Measurements from ENCODE around the gene OR2A14. TPM values are rescaled to one million over a fixed set of nuclear protein-coding genes. Genes with fewer than 3 reads are reported as not detected.

Gene OR2A14
- total and polyA plus RNA-seq, 2 experiments from 2014 or later = 0.27 TPM; not detected in 1

DNA sequence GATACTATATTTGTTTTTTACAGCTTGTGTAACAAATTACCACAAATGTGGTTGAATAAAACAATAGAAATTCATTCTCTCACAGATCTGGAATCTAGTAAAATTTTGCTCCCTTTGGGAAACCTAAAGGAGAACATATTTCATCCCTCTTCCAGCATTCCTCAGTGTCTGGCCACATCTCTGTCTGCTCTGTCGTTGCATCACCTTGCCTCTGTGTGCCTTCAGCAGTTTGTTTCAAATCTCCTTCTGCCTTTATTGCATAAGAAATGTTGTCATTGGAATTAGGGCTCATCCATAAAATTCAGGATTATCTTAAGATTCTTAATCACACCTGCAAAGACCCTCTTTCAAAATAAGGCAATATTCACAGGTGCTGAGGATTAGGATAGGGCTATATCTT is 14.5 kb downstream of the OR2A14 start:
- Histone ChIP-seq H3K9me2 (replicated peaks; ENCODE audit: insufficient read depth) (no peaks in the 10 kb centered on the region), H3K4me3 (no peak overlapping the region), H3K27me3 (no peaks in the 10 kb centered on the region), H2AFZ (no peak overlapping the region), H3K27ac (no peak overlapping the region), H3K4me2 (no peak overlapping the region), H3K9me3 (ENCODE audit: low read depth) (no peaks in the 10 kb centered on the region), H3K79me2 (no peaks in the 10 kb centered on the region), H3K36me3 (replicated peaks; ENCODE audit: insufficient read depth, low read depth) (no peaks in the 10 kb centered on the region), H3K4me1 (ENCODE audit: insufficient read depth) (no peaks in the 10 kb centered on the region), H4K20me1 (ENCODE audit: insufficient read depth, poor library complexity, severe bottlenecking) (no peaks in the 10 kb centered on the region)
- TF ChIP-seq, protein P1, sequence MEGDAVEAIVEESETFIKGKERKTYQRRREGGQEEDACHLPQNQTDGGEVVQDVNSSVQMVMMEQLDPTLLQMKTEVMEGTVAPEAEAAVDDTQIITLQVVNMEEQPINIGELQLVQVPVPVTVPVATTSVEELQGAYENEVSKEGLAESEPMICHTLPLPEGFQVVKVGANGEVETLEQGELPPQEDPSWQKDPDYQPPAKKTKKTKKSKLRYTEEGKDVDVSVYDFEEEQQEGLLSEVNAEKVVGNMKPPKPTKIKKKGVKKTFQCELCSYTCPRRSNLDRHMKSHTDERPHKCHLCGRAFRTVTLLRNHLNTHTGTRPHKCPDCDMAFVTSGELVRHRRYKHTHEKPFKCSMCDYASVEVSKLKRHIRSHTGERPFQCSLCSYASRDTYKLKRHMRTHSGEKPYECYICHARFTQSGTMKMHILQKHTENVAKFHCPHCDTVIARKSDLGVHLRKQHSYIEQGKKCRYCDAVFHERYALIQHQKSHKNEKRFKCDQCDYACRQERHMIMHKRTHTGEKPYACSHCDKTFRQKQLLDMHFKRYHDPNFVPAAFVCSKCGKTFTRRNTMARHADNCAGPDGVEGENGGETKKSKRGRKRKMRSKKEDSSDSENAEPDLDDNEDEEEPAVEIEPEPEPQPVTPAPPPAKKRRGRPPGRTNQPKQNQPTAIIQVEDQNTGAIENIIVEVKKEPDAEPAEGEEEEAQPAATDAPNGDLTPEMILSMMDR (IDR thresholded peaks at IDR 0.05; ENCODE audit: poor library complexity) = no peak
- no peak for TF ChIP-seq EZH2phosphoT487 (IDR thresholded peaks at IDR 0.05; ENCODE audit: low read depth, severe bottlenecking, unreplicated experiment)
- no peak for TF ChIP-seq EZH2 (IDR thresholded peaks at IDR 0.05; ENCODE audit: borderline replicate concordance)
- DNase-seq (ENCODE audit: low spot score) = no peak
- 41% methylated on average over 1 of the region's 1 CpG for WGBS (ENCODE audit: low lambda C conversion rate, missing lambda C conversion rate)

DNA sequence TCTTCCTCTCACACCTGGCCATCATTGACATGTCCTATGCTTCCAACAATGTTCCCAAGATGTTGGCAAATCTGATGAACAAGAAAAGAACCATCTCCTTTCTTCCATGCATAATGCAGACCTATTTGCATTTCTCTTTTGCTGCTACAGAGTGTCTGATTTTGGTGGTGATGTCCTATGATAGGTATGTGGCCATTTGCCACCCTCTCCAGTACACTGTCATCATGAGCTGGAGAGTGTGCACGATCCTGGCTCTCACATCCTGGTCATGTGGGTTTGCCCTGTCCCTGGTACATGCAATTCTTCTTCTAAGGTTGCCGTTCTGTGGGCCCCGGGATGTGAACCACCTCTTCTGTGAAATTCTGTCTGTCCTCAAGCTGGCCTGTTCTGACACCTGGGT is 19.2 kb downstream of the OR2A14 start:
- WGBS (ENCODE audit: low lambda C conversion rate, missing lambda C conversion rate) = 91% methylated on average over 3 of the region's 3 CpGs
- H3K4me3 ChIP-seq = no peak overlapping the region
- TF ChIP-seq, protein P1 (IDR thresholded peaks at IDR 0.05; ENCODE audit: poor library complexity) = no peak
- TF ChIP-seq EZH2 (IDR thresholded peaks at IDR 0.05; ENCODE audit: borderline replicate concordance) (no peak), EZH2phosphoT487 (IDR thresholded peaks at IDR 0.05; ENCODE audit: low read depth, severe bottlenecking, unreplicated experiment) (no peak)
- no peaks in the 10 kb centered on the region for H3K9me3 ChIP-seq (ENCODE audit: low read depth)
- H4K20me1 ChIP-seq (ENCODE audit: insufficient read depth, poor library complexity, severe bottlenecking) = no peaks in the 10 kb centered on the region
- H3K79me2 ChIP-seq = no peaks in the 10 kb centered on the region
- no peaks in the 10 kb centered on the region for H3K36me3 ChIP-seq (replicated peaks; ENCODE audit: insufficient read depth, low read depth)
- H3K27me3 ChIP-seq = no peaks in the 10 kb centered on the region
- no peaks in the 10 kb centered on the region for H3K9me2 ChIP-seq (replicated peaks; ENCODE audit: insufficient read depth)
- H3K4me2 ChIP-seq = no peak overlapping the region
- H3K4me1 ChIP-seq (ENCODE audit: insufficient read depth) = no peaks in the 10 kb centered on the region
- no peak overlapping the region for H3K27ac ChIP-seq
- H2AFZ ChIP-seq = no peak overlapping the region
- DNase-seq (ENCODE audit: low spot score) = no peak

GRCh38 chr7:144144426-144144825 is 21.4 kb downstream of the OR2A14 start:
- H3K9me2 ChIP-seq (replicated peaks; ENCODE audit: insufficient read depth) = no peaks in the 10 kb centered on the region
- TF ChIP-seq EZH2phosphoT487 (IDR thresholded peaks at IDR 0.05; ENCODE audit: low read depth, severe bottlenecking, unreplicated experiment) (no peak), EZH2 (IDR thresholded peaks at IDR 0.05; ENCODE audit: borderline replicate concordance) (no peak)
- TF ChIP-seq, protein P1 (IDR thresholded peaks at IDR 0.05; ENCODE audit: poor library complexity) = no peak
- no peaks in the 10 kb centered on the region for H3K79me2 ChIP-seq
- no peaks in the 10 kb centered on the region for H3K4me1 ChIP-seq (ENCODE audit: insufficient read depth)
- 96% methylated on average over 3 of the region's 3 CpGs for WGBS (ENCODE audit: low lambda C conversion rate, missing lambda C conversion rate)
- H3K36me3 ChIP-seq (replicated peaks; ENCODE audit: insufficient read depth, low read depth) = no peaks in the 10 kb centered on the region
- H3K4me2 ChIP-seq = no peak overlapping the region
- no peak overlapping the region for H2AFZ ChIP-seq
- no peak overlapping the region for H3K4me3 ChIP-seq
- H4K20me1 ChIP-seq (ENCODE audit: insufficient read depth, poor library complexity, severe bottlenecking) = no peaks in the 10 kb centered on the region
- H3K27me3 ChIP-seq = no peaks in the 10 kb centered on the region
- no peak overlapping the region for H3K27ac ChIP-seq
- DNase-seq (ENCODE audit: low spot score) = no peak
- no peaks in the 10 kb centered on the region for H3K9me3 ChIP-seq (ENCODE audit: low read depth)

Data from hepatocyte (in vitro differentiated cells).